Measurements from ENCODE around the gene MCC.

The MCC gene

DNA sequence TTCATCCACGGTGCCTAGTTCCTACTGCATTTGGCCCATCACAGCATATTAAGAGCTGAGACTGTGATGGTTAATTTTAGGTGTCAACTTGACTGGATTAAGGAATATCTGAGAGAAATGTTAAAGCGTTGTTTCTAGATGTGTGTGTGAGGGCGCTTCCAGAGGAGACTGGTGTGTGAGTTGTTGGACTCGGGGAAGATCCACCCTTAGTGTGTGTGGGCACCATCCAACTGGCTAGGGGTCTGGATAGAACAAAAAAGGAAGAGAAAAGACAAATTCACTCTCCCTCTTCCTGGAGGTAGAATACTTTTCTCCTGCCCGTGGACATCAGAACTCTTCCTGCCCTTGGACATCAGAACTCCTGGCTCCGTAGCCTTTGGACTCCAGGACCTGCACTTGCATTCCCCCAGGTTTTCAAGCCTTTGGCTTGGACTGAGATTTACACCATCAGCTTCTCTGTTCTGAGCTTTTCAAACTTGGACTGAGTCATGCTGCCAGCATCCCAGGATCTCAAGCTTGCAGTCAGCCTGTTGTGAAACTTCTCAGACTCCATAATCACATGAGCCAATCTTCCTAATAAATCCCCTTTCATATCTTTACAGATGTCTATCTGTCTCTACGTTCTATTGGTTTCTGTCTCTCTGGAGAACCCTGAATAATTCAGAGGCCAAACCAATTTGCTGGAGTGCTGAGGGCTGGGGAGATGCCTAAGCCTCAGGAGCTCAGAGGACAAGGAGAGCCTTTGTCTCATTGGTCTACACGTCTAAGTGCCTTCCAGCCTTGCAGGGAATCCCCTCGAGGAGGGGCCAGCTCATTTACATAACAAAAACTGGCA lies 347.2 kb downstream of the MCC start:
- no peak for DNase-seq (ENCODE audit: low spot score)
- in situ Hi-C loops (cut with MboI; ENCODE audit: low pct_unique_long_range_greater_than_20kb, low sequenced_read_pairs, unreplicated experiment) = no loop called here
- TF ChIP-seq, protein P1, sequence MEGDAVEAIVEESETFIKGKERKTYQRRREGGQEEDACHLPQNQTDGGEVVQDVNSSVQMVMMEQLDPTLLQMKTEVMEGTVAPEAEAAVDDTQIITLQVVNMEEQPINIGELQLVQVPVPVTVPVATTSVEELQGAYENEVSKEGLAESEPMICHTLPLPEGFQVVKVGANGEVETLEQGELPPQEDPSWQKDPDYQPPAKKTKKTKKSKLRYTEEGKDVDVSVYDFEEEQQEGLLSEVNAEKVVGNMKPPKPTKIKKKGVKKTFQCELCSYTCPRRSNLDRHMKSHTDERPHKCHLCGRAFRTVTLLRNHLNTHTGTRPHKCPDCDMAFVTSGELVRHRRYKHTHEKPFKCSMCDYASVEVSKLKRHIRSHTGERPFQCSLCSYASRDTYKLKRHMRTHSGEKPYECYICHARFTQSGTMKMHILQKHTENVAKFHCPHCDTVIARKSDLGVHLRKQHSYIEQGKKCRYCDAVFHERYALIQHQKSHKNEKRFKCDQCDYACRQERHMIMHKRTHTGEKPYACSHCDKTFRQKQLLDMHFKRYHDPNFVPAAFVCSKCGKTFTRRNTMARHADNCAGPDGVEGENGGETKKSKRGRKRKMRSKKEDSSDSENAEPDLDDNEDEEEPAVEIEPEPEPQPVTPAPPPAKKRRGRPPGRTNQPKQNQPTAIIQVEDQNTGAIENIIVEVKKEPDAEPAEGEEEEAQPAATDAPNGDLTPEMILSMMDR (IDR thresholded peaks at IDR 0.05; ENCODE audit: extremely low read depth, insufficient read depth, missing control alignments) = no peak

DNA sequence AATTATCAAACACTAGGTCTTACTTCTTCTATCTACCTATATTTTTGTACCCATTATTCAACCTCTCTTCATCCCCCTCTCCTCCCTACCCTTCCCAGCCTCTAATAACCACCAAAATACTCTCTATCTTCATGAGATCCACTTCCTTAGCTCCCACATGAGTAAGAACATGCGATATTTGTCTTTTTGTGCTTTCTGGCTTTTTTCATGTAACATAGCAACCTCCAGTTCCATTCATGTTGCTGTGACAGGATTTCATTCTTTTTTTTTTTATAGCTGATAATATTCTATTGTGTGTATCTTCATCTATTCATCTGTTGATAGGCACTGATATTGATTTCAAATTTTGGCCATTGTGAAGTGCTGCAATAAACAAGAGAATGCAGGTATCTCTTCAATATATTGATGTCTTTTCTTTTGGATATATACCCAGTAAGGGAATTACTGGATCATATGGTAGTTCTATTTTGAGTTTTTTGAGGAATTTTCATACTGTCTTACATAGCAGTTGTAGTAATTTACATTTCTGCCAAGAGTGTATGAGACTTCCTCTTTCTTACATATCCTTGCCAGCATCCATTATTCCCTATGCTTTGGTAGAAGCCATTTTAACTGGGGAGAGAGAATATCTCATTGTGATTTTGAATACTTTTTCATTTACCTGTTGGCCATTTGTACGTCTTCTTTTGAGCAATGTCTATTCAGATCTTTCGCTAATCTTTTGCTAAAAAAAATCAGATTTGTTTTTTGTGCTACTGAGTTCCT lies 354.9 kb downstream of the MCC start:
- TF ChIP-seq, protein P1 (IDR thresholded peaks at IDR 0.05; ENCODE audit: extremely low read depth, insufficient read depth, missing control alignments) = no peak
- DNase-seq (ENCODE audit: low spot score) = no peak
- in situ Hi-C loops (cut with MboI; ENCODE audit: low pct_unique_long_range_greater_than_20kb, low sequenced_read_pairs, unreplicated experiment) = no loop called here

DNA sequence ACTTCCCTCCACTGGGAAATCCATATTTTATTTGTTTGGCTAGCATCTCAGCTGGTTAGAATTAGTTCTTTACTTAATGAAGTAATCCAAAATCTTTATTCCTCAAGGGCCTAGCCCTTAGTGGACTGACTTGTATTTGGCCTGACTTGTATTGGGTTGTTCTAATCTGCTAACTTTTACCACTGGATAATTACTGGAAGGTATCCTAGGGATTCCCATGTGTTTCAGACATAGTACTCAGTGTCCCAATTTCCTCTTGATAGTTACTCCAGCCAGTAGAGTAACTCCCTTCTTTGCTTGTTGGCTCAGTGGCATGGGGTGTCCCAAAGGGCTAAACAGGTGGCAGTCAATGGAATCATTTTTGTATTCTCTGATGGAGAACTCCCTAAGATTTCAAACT lies 355.7 kb downstream of the MCC start:
- in situ Hi-C loops (cut with MboI; ENCODE audit: low pct_unique_long_range_greater_than_20kb, low sequenced_read_pairs, unreplicated experiment) = no loop called here
- no peak for DNase-seq (ENCODE audit: low spot score)
- TF ChIP-seq, protein P1 (IDR thresholded peaks at IDR 0.05; ENCODE audit: extremely low read depth, insufficient read depth, missing control alignments) = no peak

DNA sequence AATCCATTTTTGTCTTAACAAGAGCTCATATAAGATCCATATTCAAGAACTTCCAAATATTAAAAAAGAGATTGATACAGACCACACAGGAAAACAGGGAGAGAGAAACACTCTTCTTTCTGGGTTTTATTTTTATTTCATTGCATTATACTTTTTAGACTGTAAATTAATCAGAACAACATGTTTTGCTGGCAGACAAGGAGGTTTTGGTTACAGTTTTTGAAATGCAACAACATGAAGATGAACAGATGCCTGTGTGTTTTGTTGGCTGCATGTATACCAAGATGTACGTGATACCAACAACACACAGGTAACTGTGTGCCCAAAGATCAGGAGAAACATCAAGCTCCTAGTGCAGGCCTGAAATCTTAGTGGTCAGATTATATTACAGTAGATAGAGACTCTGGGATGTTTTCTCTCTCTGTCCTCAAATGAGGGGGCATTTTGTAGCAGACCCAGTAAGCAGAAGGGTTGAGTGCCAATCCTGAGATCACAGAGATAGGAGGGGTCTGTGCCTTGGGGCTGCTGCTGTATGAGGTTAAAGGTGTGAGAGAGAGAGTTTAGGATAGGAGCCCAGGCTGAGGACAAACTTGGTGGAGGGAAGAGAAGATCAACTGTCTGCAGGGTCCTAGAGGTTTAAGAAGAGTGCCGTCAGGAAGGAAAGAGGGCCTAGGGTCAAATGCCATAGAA lies 359.5 kb downstream of the MCC start:
- DNase-seq (ENCODE audit: low spot score) = no peak
- in situ Hi-C loops (cut with MboI; ENCODE audit: low pct_unique_long_range_greater_than_20kb, low sequenced_read_pairs, unreplicated experiment) = no loop called here
- TF ChIP-seq, protein P1 (IDR thresholded peaks at IDR 0.05; ENCODE audit: extremely low read depth, insufficient read depth, missing control alignments) = no peak

DNA sequence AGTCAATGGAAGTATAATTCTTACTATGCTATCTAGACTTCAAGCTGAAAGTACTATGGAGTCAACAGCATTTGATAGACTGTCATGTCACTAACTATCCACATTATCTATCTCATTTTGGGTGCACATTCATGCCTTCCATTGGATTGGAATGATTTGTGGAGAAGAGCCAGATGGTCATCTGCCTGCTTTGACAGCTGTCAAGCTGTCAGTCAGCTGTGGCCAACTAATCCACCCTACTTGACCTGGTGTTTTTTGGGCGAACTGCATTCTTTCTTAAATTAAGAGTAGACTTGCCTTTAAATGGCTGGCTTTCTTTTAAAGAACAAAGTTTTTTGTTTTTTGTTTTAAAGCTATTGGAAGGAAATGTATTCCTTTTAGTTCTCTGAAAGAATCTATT lies 360.2 kb downstream of the MCC start:
- in situ Hi-C loops (cut with MboI; ENCODE audit: low pct_unique_long_range_greater_than_20kb, low sequenced_read_pairs, unreplicated experiment) = no loop called here
- DNase-seq (ENCODE audit: low spot score) = no peak
- TF ChIP-seq, protein P1 (IDR thresholded peaks at IDR 0.05; ENCODE audit: extremely low read depth, insufficient read depth, missing control alignments) = no peak

DNA sequence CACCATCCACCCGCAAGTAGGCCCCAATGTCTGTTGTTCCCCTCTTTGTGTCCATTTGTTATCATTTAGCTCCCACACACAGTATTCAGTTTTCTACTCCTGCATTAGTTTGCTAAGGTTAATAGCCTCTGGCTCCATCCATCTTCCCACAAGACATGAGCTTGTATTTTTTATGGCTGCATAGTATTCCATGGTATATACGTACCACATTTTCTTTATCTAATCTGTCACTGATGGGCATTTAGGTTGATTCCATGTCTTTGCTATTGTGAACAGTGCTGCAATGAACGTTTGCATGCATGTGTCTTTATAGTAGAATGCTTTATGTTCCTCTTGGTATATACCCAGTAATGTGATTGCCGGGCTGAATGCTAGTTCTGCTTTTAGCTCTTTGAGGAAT lies 361.2 kb downstream of the MCC start:
- in situ Hi-C loops (cut with MboI; ENCODE audit: low pct_unique_long_range_greater_than_20kb, low sequenced_read_pairs, unreplicated experiment) = no loop called here
- TF ChIP-seq, protein P1 (IDR thresholded peaks at IDR 0.05; ENCODE audit: extremely low read depth, insufficient read depth, missing control alignments) = no peak

More for the DNA sequence above, 361.2 kb downstream of the MCC start:
- no peak for DNase-seq (ENCODE audit: low spot score)
